ENCODE data around the gene RNPEPL1.

GRCh38 chr2:240558236-240558761, 10.0 kb upstream of the RNPEPL1 start:
- TF ChIP-seq EZH2 (IDR thresholded peaks at IDR 0.05) = no peak
- TF ChIP-seq FOXP2 (optimal IDR thresholded peaks at IDR 0.05; ENCODE audit: control extremely low read depth, extremely low read length, insufficient read depth) = no peak

All from SK-N-MC (cell line).